Mucosa of descending colon (tissue), 3 donors: ENCODE measurements around the gene ERP44. TPM values are rescaled to one million over a fixed set of nuclear protein-coding genes. Genes with fewer than 3 reads are reported as not detected.

Experiments
- ATAC-seq: fragments of 200-7000 bp; cut with Tn5 transposase; one replicate; pipeline ENCODE4 v1.9.1; 2020; ENCODE audit warnings: mild to moderate bottlenecking, moderate library complexity
- DNase-seq, 3 donors: peaks; one replicate each; pipeline ENCODE4 v3.0.0-alpha.2; 2020
- H3K36me3 ChIP-seq: fragments of 200-600 bp; one replicate; pipeline ENCODE4 v1.8.0; 2021; ENCODE audit warnings: low read depth, mild to moderate bottlenecking
- H3K4me1 ChIP-seq: fragments of 200-600 bp; one replicate; pipeline ENCODE4 v1.8.0; 2021; ENCODE audit warnings: low read depth, mild to moderate bottlenecking
- H3K4me3 ChIP-seq: fragments of 200-600 bp; one replicate; pipeline ENCODE4 v1.8.0; 2021; ENCODE audit warnings: mild to moderate bottlenecking
- H3K9me3 ChIP-seq: fragments of 200-600 bp; one replicate; pipeline ENCODE4 v1.8.0; 2021; ENCODE audit warnings: mild to moderate bottlenecking
- CTCF ChIP-seq: fragments of 200-600 bp; IDR thresholded peaks from one replicate; pipeline ENCODE4 v1.8.0; 2022; ENCODE audit warnings: antibody characterized with exemption, mild to moderate bottlenecking
- intact Hi-C, 2 donors: fragments of 100-400 bp; cut with DNase I in 1 of 2; cut with micrococcal nuclease in 1 of 2; formaldehyde crosslinking; loops; one replicate each; pipeline versions ENCODE4 v1.11.0 to v1.11.1; 2022; cut with DNase I, micrococcal nuclease
- total RNA-seq, 3 donors: library from RNA; stranded (reverse); fragmentation: NEBNext Ultra II Directional in 2 of 3; extraction: Animal tissue kit (Norgen Biotek cat#: 25700) in 2 of 3; gene quantifications; one replicate each; pipeline versions ENCODE4 v1.2.1 to v1.2.4, GENCODE V29; 2021 to 2023
- donor health status: DM: no; HTN: no; CAD: no; lungs with moderate emphysema.
- donor health status: DM: no; HTN: no; CAD: no.
- donor health status: DM: no; HTN: yes; CAD: no.

Gene ERP44
- total RNA-seq, 3 donors from 2014 or later: 19.5 to 29.7 (median 26.4) TPM

GRCh38 chr9:99971410-99971809, 127.4 kb downstream of the ERP44 start:
- H3K9me3 ChIP-seq: no peaks in the 10 kb centered on the region
- ATAC-seq (no peak), DNase-seq (no peak)
- TF ChIP-seq CTCF: no peak
- no peak overlapping the region for H3K4me3 ChIP-seq
- intact Hi-C loops: no loop called here
- H3K4me1 ChIP-seq: no peaks in the 10 kb centered on the region
- no peaks in the 10 kb centered on the region for H3K36me3 ChIP-seq

GRCh38 chr9:99970481-99970880, 128.3 kb downstream of the ERP44 start:
- no peaks in the 10 kb centered on the region for H3K9me3 ChIP-seq
- no peaks in the 10 kb centered on the region for H3K4me1 ChIP-seq
- TF ChIP-seq CTCF: no peak
- no peak for DNase-seq
- no peak for ATAC-seq
- H3K4me3 ChIP-seq: no peak overlapping the region
- no peaks in the 10 kb centered on the region for H3K36me3 ChIP-seq
- intact Hi-C loops: no loop called here

GRCh38 chr9:99967457-99967856, 131.3 kb downstream of the ERP44 start:
- Histone ChIP-seq H3K4me3 (no peak overlapping the region), H3K4me1 (no peaks in the 10 kb centered on the region), H3K36me3 (no peaks in the 10 kb centered on the region), H3K9me3 (no peaks in the 10 kb centered on the region)
- TF ChIP-seq CTCF: no peak
- ATAC-seq: no peak
- intact Hi-C loops: no loop called here
- DNase-seq: no peak

- no peaks in the 10 kb centered on the region for H3K9me3 ChIP-seq
- no peak for TF ChIP-seq CTCF
- H3K4me3 ChIP-seq: no peak overlapping the region
- DNase-seq (no peak), ATAC-seq (no peak)
- H3K4me1 ChIP-seq: no peaks in the 10 kb centered on the region
- H3K36me3 ChIP-seq: no peaks in the 10 kb centered on the region
- intact Hi-C loops: no loop called here
These were observed 132.1 kb downstream of the ERP44 start for GRCh38 chr9:99966716-99967115.

GRCh38 chr9:99966001-99966400, 132.8 kb downstream of the ERP44 start:
- H3K4me1 ChIP-seq: no peaks in the 10 kb centered on the region
- H3K36me3 ChIP-seq: no peaks in the 10 kb centered on the region
- no peak for DNase-seq
- intact Hi-C loops: no loop called here
- TF ChIP-seq CTCF: no peak
- ATAC-seq: no peak
- no peak overlapping the region for H3K4me3 ChIP-seq
- H3K9me3 ChIP-seq: no peaks in the 10 kb centered on the region

GRCh38 chr9:99964336-99964735, 134.5 kb downstream of the ERP44 start:
- intact Hi-C loops: no loop called here
- ATAC-seq (no peak), DNase-seq (no peak)

More at GRCh38 chr9:99964336-99964735, 134.5 kb downstream of the ERP44 start:
- no peak overlapping the region for H3K4me3 ChIP-seq
- H3K4me1 ChIP-seq: no peaks in the 10 kb centered on the region
- no peak for TF ChIP-seq CTCF
- no peaks in the 10 kb centered on the region for H3K36me3 ChIP-seq
- no peaks in the 10 kb centered on the region for H3K9me3 ChIP-seq
